Right lobe of liver (tissue), 6 donors: ENCODE results near the gene MUC5AC. TPM values are rescaled to one million over a fixed set of nuclear protein-coding genes. Genes with fewer than 3 reads are reported as not detected.
A peak's percentile ranks its signal among the peaks of the same experiment; 100 is the strongest.
"Not testable (repeated sequence)": the region's sequence is repeated elsewhere in the genome, so short reads cannot be mapped to it uniquely, and the experiment has no call there.

Experiments used
- ATAC-seq, 4 donors: fragments of 200-7000 bp; cut with Tn5 transposase; one replicate each; pipeline ENCODE4 v1.9.1; 2020; ENCODE audit warnings: mild to moderate bottlenecking in 4 of 4, moderate library complexity in 4 of 4
- DNase-seq, 3 donors: peaks; one replicate each; pipeline ENCODE4 v3.0.0-alpha.2; 2020
- H3K27ac ChIP-seq, 3 donors: fragments of 200-600 bp; one replicate each; pipeline ENCODE4 v1.8.0; 2022
- H3K27me3 ChIP-seq, 2 donors: fragments of 200-600 bp; one replicate each; pipeline ENCODE4 v1.8.0; 2022
- H3K36me3 ChIP-seq, 4 donors: fragments of 200-600 bp; sonication (generic) in 1 of 4; one replicate each; pipeline versions ENCODE4 v1.5.1 to v1.8.0; 2017 to 2022; ENCODE audit warnings: control low read depth in 1 of 4
- H3K4me1 ChIP-seq, 4 donors: fragments of 200-600 bp; sonication (generic) in 1 of 4; one replicate each; pipeline versions ENCODE4 v1.5.1 to v1.8.0; 2017 to 2022; ENCODE audit warnings: control low read depth in 1 of 4
- H3K4me3 ChIP-seq, 3 donors: fragments of 200-600 bp; one replicate each; pipeline ENCODE4 v1.8.0; 2022
- H3K9me3 ChIP-seq, 4 donors: fragments of 200-600 bp; sonication (generic) in 1 of 4; one replicate each; pipeline versions ENCODE4 v1.5.1 to v1.8.0; 2017 to 2022; ENCODE audit warnings: control low read depth in 1 of 4
- POLR2A ChIP-seq: fragments of 450-650 bp; IDR thresholded peaks from one replicate; pipeline ENCODE4 v1.6.1; 2017; ENCODE audit warnings: antibody characterized with exemption, mild to moderate bottlenecking
- WGBS: methylation state at CpG from one replicate; pipeline ENCODE4 v1.1.6; 2018; ENCODE audit warnings: low coverage, low lambda C conversion rate; ENCODE audit not compliant: insufficient coverage; ENCODE audit errors: missing lambda C conversion rate; 5-methylcytosine and 5-hydroxymethylcytosine counted together
- intact Hi-C, 2 donors: fragments of 100-400 bp; cut with DNase I; formaldehyde crosslinking; loops; one replicate each; pipeline versions ENCODE4 v1.11.2 to v1.14.1; 2022
- total RNA-seq, 6 experiments: library from RNA; depleted of rRNA in 2 of 6; stranded (reverse); fragments of >200 nt in 2 of 6; fragmentation: NEBNext Ultra II Directional in 3 of 6; extraction: Animal tissue kit (Norgen Biotek cat#: 25700) in 3 of 6; gene quantifications; one replicate each; pipeline versions ENCODE4 v1.1.0 to v1.2.4, GENCODE V29; 2016 to 2023
- TF ChIP-seq, protein P1 (sequence below), 4 donors: fragments of 200-600 bp in 3 of 4; fragments of 450-650 bp in 1 of 4; IDR thresholded peaks; one replicate each; pipeline versions ENCODE4 v1.5.1 to v1.8.0; 2016 to 2022; ENCODE audit warnings: antibody characterized with exemption in 4 of 4, mild to moderate bottlenecking in 2 of 4
- donor health status: DM: no; HTN: yes; CAD: no.
- donor health status: DM: no; HTN: no; CAD: no.
- donor health status: DM: no; HTN: no; CAD: no.
- donor health status: DM: no; HTN: yes; CAD: no.
- donor health status: DM: no; HTN: yes; CAD: no.

Gene MUC5AC
- total RNA-seq, 6 experiments from 2014 or later, result not detected

DNA sequence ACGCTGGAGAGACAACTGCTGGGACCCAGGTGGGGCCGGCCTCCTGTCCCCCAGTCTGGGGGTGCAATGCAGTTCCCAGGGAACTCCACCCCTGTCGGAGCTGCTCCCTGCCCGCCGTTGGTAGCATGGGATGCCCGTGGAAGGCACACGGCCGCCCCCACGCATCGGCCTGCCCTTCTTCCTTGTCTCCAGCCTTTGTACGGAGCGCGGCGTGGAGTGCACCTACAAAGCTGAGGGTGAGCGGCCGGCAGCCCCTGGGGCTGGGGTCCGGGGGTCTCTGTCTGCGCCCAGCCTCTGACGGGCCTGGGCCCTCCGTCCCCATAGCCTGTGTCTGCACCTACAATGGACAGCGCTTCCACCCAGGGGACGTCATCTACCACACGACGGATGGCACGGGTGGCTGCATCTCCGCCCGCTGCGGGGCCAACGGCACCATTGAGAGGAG, 23.2 kb downstream of the MUC5AC start:
- ATAC-seq (no peak), DNase-seq (no peak)
- Histone ChIP-seq H3K27me3 (no peaks in the 10 kb centered on the region), H3K9me3 (no peaks in the 10 kb centered on the region), H3K4me3 (no peak overlapping the region), H3K36me3 (no peaks in the 10 kb centered on the region), H3K27ac (no peak overlapping the region), H3K4me1 (no peaks in the 10 kb centered on the region)
- TF ChIP-seq POLR2A, result no peak
- TF ChIP-seq, protein P1, sequence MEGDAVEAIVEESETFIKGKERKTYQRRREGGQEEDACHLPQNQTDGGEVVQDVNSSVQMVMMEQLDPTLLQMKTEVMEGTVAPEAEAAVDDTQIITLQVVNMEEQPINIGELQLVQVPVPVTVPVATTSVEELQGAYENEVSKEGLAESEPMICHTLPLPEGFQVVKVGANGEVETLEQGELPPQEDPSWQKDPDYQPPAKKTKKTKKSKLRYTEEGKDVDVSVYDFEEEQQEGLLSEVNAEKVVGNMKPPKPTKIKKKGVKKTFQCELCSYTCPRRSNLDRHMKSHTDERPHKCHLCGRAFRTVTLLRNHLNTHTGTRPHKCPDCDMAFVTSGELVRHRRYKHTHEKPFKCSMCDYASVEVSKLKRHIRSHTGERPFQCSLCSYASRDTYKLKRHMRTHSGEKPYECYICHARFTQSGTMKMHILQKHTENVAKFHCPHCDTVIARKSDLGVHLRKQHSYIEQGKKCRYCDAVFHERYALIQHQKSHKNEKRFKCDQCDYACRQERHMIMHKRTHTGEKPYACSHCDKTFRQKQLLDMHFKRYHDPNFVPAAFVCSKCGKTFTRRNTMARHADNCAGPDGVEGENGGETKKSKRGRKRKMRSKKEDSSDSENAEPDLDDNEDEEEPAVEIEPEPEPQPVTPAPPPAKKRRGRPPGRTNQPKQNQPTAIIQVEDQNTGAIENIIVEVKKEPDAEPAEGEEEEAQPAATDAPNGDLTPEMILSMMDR (IDR thresholded peaks at IDR 0.05), result no peak
- WGBS, result no CpG with 5 or more reads among the region's 29 CpGs
- intact Hi-C loops, result no loop called here

DNA sequence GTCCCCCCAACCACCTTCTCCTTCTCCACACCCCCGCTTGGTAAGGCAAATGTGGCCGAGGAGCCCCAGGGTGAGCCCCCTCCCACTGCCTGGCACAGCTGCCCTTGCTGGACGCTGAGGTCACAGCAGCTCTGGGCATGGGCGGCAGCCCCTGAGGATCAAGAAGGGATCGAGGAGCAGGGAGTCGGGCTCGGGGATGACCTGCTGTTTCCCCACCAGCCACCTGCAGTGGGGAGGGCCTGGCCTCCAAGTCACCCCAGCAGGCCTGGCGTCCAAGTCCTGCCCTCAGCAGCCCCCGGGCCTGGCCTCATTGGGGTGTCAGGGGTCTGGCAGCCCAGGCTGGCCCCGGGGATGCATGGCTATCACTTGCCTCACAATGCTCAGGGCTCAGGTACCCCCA, 23.7 kb downstream of the MUC5AC start:
- TF ChIP-seq, protein P1 (IDR thresholded peaks at IDR 0.05), result no peak
- no peak for TF ChIP-seq POLR2A
- Histone ChIP-seq H3K9me3 (no peaks in the 10 kb centered on the region), H3K36me3 (no peaks in the 10 kb centered on the region), H3K4me1 (no peaks in the 10 kb centered on the region), H3K4me3 (no peak overlapping the region), H3K27ac (no peak overlapping the region), H3K27me3 (no peaks in the 10 kb centered on the region)
- 60% methylated on average over 1 of the region's 10 CpGs for WGBS
- no peak for ATAC-seq
- intact Hi-C loops, result no loop called here
- no peak for DNase-seq

DNA sequence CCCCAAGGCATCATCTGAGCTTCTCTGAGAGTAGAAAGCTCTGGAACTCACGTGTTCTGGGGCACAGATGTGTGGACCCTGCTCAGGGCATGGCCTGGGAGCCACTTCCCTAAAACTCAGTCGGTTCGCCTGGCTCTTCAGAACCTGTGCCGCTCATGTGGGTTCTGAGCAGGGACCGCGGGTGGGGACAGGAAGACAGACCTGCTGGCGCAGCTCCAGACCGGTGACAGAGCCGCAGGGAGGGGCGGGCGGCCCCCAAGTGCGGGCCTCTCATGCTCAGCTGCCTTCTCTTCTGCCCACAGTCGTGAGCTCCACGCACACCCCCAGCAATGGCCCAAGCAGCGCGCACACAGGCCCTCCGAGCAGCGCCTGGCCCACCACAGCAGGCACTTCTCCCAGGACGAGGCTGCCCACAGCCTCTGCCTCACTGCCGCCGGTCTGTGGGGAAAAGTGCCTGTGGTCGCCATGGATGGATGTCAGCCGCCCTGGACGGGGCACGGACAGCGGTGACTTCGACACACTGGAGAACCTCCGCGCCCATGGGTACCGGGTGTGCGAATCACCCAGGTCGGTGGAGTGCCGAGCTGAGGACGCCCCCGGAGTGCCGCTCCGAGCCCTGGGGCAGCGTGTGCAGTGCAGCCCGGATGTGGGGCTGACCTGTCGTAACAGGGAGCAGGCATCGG, 24.2 kb downstream of the MUC5AC start:
- H3K9me3 ChIP-seq, result no peaks in the 10 kb centered on the region
- ATAC-seq (no peak), DNase-seq (no peak)
- H3K4me1 ChIP-seq, result no peaks in the 10 kb centered on the region
- TF ChIP-seq, protein P1 (IDR thresholded peaks at IDR 0.05), result no peak
- no peak for TF ChIP-seq POLR2A
- H3K36me3 ChIP-seq, result no peaks in the 10 kb centered on the region
- no peak overlapping the region for H3K4me3 ChIP-seq
- no peak overlapping the region for H3K27ac ChIP-seq
- WGBS, result 70% methylated on average over 2 of the region's 41 CpGs
- no peaks in the 10 kb centered on the region for H3K27me3 ChIP-seq
- intact Hi-C loops, result no loop called here

DNA sequence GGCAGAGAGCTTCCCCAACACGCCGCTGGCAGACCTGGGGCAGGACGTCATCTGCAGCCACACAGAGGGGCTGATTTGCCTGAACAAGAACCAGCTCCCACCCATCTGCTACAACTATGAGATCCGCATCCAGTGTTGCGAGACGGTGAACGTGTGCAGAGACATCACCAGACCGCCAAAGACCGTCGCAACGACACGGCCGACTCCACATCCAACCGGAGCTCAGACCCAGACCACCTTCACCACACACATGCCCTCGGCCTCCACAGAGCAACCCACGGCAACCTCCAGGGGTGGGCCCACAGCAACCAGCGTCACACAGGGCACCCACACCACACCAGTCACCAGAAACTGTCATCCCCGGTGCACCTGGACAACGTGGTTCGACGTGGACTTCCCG, 26.4 kb downstream of the MUC5AC start:
- H3K27me3 ChIP-seq, H3K27ac ChIP-seq, H3K9me3 ChIP-seq, DNase-seq, H3K36me3 ChIP-seq, H3K4me1 ChIP-seq, intact Hi-C loops, H3K4me3 ChIP-seq: not testable (repeated sequence)
- 100% methylated on average over 1 of the region's 22 CpGs for WGBS
- peak in 1 of 4 donors; percentile 34 for ATAC-seq

DNA sequence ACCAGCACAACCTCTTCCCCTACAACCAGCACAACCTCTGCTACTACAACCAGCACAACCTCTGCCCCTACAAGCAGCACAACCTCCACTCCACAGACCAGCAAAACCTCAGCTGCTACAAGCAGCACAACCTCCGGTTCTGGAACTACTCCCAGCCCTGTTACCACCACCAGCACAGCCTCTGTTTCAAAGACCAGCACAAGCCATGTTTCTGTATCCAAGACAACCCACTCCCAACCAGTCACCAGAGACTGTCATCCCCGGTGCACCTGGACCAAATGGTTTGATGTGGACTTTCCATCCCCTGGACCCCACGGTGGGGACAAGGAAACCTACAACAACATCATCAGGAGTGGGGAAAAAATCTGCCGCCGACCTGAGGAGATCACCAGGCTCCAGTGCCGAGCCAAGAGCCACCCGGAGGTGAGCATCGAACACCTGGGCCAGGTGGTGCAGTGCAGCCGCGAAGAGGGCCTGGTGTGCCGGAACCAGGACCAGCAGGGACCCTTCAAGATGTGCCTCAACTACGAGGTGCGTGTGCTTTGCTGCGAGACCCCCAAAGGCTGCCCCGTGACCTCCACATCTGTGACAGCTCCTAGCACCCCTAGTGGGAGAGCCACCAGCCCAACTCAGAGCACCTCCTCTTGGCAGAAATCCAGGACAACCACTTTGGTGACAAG, 30.8 kb downstream of the MUC5AC start:
- H3K36me3 ChIP-seq, H3K4me1 ChIP-seq, ATAC-seq, H3K27me3 ChIP-seq, intact Hi-C loops, H3K9me3 ChIP-seq, H3K27ac ChIP-seq, H3K4me3 ChIP-seq: not testable (repeated sequence)
- DNase-seq, result peak in 2 of 3 donors; percentile 3 to 12
- 67% methylated on average over 1 of the region's 15 CpGs for WGBS

DNA sequence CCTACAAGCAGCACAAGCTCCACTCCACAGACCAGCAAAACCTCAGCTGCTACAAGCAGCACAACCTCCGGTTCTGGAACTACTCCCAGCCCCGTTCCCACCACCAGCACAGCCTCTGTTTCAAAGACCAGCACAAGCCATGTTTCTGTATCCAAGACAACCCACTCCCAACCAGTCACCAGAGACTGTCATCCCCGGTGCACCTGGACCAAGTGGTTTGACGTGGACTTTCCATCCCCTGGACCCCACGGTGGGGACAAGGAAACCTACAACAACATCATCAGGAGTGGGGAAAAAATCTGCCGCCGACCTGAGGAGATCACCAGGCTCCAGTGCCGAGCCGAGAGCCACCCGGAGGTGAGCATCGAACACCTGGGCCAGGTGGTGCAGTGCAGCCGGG, 32.1 kb downstream of the MUC5AC start:
- H3K27ac ChIP-seq, H3K36me3 ChIP-seq, H3K9me3 ChIP-seq, H3K4me1 ChIP-seq, intact Hi-C loops, ATAC-seq, H3K27me3 ChIP-seq, H3K4me3 ChIP-seq: not testable (repeated sequence)
- WGBS, result 61% methylated on average over 5 of the region's 12 CpGs
- DNase-seq, result peak in 2 of 3 donors; percentile 2 to 6

DNA sequence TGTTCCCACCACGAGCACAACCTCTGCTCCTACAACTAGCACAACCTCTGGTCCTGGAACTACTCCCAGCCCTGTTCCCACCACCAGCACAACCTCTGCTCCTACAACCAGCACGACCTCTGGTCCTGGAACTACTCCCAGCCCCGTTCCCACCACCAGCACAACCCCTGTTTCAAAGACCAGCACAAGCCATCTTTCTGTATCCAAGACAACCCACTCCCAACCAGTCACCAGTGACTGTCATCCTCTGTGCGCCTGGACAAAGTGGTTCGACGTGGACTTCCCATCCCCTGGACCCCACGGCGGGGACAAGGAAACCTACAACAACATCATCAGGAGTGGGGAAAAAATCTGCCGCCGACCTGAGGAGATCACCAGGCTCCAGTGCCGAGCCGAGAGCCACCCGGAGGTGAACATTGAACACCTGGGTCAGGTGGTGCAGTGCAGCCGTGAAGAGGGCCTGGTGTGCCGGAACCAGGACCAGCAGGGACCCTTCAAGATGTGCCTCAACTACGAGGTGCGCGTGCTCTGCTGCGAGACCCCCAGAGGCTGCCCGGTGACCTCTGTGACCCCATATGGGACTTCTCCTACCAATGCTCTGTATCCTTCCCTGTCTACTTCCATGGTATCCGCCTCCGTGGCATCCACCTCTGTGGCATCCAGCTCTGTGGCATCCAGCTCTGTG, 34.2 kb downstream of the MUC5AC start:
- H3K27me3 ChIP-seq, H3K9me3 ChIP-seq, intact Hi-C loops, H3K36me3 ChIP-seq, H3K27ac ChIP-seq, H3K4me3 ChIP-seq, H3K4me1 ChIP-seq, ATAC-seq: not testable (repeated sequence)
- peak in 2 of 3 donors; percentile 9 to 30 for DNase-seq
- 41% methylated on average over 5 of the region's 22 CpGs for WGBS
